HEK293 (cell line): Measurements from ENCODE around the gene SLC3A2.

Source experiments
- HOXA7 ChIP-seq: sonication (generic); formaldehyde crosslinking; IDR thresholded peaks from 2 replicates; pipeline ENCODE4 v1.8.1; 2022; ENCODE audit warnings: missing genetic modification reagents, borderline replicate concordance
- SCRT2 ChIP-seq: fragments of 450-650 bp; formaldehyde crosslinking; IDR thresholded peaks from 2 replicates; pipeline ENCODE4 v1.5.1; 2016; ENCODE audit warnings: missing biosample characterization, missing genetic modification characterization
- TRIM28 ChIP-seq: IDR thresholded peaks from 2 replicates; pipeline ENCODE4 v1.6.1; 2011; ENCODE audit warnings: low read length, control low read depth, borderline replicate concordance
- TSHZ1 ChIP-seq: fragments of 450-650 bp; formaldehyde crosslinking; IDR thresholded peaks from 2 replicates; pipeline ENCODE4 v1.5.1; 2016; ENCODE audit warnings: missing biosample characterization, missing genetic modification characterization, borderline replicate concordance
- YY1 ChIP-seq: fragments of 450-650 bp; formaldehyde crosslinking; IDR thresholded peaks from 2 replicates; pipeline ENCODE4 v1.5.1; 2018; ENCODE audit warnings: missing biosample characterization, missing genetic modification characterization
- ZBTB1 ChIP-seq: fragments of 450-650 bp; formaldehyde crosslinking; IDR thresholded peaks from 2 replicates; pipeline ENCODE4 v1.5.1; 2016; ENCODE audit warnings: missing biosample characterization, missing genetic modification characterization
- ZBTB21 ChIP-seq: fragments of 450-650 bp; formaldehyde crosslinking; IDR thresholded peaks from 2 replicates; pipeline ENCODE4 v1.5.1; 2017; ENCODE audit warnings: missing biosample characterization, missing genetic modification characterization
- ZNF221 ChIP-seq: fragments of 450-650 bp; formaldehyde crosslinking; IDR thresholded peaks from 2 replicates; pipeline ENCODE4 v1.5.1; 2017; ENCODE audit warnings: missing biosample characterization, missing genetic modification characterization, borderline replicate concordance
- ZNF292 ChIP-seq: fragments of 450-650 bp; formaldehyde crosslinking; IDR thresholded peaks from 2 replicates; pipeline ENCODE4 v1.5.1; 2016; ENCODE audit warnings: low read depth, missing biosample characterization, missing genetic modification characterization, borderline replicate concordance
- ZNF416 ChIP-seq: fragments of 450-650 bp; formaldehyde crosslinking; IDR thresholded peaks from 2 replicates; pipeline ENCODE4 v1.5.1; 2016; ENCODE audit warnings: missing biosample characterization, missing genetic modification characterization
- TF ChIP-seq, protein P1 (sequence below): sonication (generic); formaldehyde crosslinking; IDR thresholded peaks from 2 replicates; pipeline ENCODE4 v1.8.1; 2022; ENCODE audit warnings: mild to moderate bottlenecking, moderate library complexity, missing genetic modification reagents
- TF ChIP-seq, protein P2 (sequence below): fragments of 450-650 bp; formaldehyde crosslinking; IDR thresholded peaks from 2 replicates; pipeline ENCODE4 v1.5.1; 2016; ENCODE audit warnings: missing biosample characterization, missing genetic modification characterization
- TF ChIP-seq, protein P3 (sequence below): fragments of 450-650 bp; formaldehyde crosslinking; IDR thresholded peaks from 2 replicates; pipeline ENCODE4 v1.5.1; 2016; ENCODE audit warnings: missing biosample characterization, missing genetic modification characterization
- TF ChIP-seq, protein P4 (sequence below): fragments of 450-650 bp; formaldehyde crosslinking; IDR thresholded peaks from 2 replicates; pipeline ENCODE4 v1.5.1; 2016; ENCODE audit warnings: missing biosample characterization, missing genetic modification characterization

- TF ChIP-seq HOXA7 (no peak), ZNF292 (tag by site-specific recombination) (no peak), TSHZ1 (tag by site-specific recombination) (no peak), ZBTB21 (no peak), ZNF221 (tag by site-specific recombination) (no peak), ZBTB1 (no peak), SCRT2 (tag by site-specific recombination) (no peak), YY1 (tag by site-specific recombination) (no peak), ZNF416 (tag by site-specific recombination) (no peak), TRIM28 (no peak)
- TF ChIP-seq, protein P1, sequence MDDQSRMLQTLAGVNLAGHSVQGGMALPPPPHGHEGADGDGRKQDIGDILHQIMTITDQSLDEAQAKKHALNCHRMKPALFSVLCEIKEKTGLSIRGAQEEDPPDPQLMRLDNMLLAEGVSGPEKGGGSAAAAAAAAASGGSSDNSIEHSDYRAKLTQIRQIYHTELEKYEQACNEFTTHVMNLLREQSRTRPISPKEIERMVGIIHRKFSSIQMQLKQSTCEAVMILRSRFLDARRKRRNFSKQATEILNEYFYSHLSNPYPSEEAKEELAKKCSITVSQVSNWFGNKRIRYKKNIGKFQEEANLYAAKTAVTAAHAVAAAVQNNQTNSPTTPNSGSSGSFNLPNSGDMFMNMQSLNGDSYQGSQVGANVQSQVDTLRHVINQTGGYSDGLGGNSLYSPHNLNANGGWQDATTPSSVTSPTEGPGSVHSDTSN (CRISPR knock-in tag): no peak
- TF ChIP-seq, protein P2, sequence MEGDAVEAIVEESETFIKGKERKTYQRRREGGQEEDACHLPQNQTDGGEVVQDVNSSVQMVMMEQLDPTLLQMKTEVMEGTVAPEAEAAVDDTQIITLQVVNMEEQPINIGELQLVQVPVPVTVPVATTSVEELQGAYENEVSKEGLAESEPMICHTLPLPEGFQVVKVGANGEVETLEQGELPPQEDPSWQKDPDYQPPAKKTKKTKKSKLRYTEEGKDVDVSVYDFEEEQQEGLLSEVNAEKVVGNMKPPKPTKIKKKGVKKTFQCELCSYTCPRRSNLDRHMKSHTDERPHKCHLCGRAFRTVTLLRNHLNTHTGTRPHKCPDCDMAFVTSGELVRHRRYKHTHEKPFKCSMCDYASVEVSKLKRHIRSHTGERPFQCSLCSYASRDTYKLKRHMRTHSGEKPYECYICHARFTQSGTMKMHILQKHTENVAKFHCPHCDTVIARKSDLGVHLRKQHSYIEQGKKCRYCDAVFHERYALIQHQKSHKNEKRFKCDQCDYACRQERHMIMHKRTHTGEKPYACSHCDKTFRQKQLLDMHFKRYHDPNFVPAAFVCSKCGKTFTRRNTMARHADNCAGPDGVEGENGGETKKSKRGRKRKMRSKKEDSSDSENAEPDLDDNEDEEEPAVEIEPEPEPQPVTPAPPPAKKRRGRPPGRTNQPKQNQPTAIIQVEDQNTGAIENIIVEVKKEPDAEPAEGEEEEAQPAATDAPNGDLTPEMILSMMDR: no peak
- TF ChIP-seq, protein P3, sequence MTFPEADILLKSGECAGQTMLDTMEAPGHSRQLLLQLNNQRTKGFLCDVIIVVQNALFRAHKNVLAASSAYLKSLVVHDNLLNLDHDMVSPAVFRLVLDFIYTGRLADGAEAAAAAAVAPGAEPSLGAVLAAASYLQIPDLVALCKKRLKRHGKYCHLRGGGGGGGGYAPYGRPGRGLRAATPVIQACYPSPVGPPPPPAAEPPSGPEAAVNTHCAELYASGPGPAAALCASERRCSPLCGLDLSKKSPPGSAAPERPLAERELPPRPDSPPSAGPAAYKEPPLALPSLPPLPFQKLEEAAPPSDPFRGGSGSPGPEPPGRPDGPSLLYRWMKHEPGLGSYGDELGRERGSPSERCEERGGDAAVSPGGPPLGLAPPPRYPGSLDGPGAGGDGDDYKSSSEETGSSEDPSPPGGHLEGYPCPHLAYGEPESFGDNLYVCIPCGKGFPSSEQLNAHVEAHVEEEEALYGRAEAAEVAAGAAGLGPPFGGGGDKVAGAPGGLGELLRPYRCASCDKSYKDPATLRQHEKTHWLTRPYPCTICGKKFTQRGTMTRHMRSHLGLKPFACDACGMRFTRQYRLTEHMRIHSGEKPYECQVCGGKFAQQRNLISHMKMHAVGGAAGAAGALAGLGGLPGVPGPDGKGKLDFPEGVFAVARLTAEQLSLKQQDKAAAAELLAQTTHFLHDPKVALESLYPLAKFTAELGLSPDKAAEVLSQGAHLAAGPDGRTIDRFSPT (tag by site-specific recombination): peak; percentile 9; the same call in 1 of the 2 replicates
- TF ChIP-seq, protein P4, sequence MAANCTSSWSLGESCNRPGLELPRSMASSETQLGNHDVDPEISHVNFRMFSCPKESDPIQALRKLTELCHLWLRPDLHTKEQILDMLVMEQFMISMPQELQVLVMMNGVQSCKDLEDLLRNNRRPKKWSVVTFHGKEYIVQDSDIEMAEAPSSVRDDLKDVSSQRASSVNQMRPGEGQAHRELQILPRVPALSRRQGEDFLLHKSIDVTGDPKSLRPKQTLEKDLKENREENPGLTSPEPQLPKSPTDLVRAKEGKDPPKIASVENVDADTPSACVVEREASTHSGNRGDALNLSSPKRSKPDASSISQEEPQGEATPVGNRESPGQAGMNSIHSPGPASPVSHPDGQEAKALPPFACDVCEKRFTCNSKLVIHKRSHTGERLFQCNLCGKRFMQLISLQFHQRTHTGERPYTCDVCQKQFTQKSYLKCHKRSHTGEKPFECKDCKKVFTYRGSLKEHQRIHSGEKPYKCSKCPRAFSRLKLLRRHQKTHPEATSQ (tag by site-specific recombination): no peak
Observed at GRCh38 chr11:62856333-62856895, 24.3 kb upstream of the SLC3A2 start.
